Measurements from ENCODE around the gene RBM34.
A peak's percentile ranks its signal among the peaks of the same experiment; 100 is the strongest.
"Not testable (repeated sequence)": the region's sequence is repeated elsewhere in the genome, so short reads cannot be mapped to it uniquely, and the experiment has no call there.

Gene RBM34, protein sequence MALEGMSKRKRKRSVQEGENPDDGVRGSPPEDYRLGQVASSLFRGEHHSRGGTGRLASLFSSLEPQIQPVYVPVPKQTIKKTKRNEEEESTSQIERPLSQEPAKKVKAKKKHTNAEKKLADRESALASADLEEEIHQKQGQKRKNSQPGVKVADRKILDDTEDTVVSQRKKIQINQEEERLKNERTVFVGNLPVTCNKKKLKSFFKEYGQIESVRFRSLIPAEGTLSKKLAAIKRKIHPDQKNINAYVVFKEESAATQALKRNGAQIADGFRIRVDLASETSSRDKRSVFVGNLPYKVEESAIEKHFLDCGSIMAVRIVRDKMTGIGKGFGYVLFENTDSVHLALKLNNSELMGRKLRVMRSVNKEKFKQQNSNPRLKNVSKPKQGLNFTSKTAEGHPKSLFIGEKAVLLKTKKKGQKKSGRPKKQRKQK

DNA sequence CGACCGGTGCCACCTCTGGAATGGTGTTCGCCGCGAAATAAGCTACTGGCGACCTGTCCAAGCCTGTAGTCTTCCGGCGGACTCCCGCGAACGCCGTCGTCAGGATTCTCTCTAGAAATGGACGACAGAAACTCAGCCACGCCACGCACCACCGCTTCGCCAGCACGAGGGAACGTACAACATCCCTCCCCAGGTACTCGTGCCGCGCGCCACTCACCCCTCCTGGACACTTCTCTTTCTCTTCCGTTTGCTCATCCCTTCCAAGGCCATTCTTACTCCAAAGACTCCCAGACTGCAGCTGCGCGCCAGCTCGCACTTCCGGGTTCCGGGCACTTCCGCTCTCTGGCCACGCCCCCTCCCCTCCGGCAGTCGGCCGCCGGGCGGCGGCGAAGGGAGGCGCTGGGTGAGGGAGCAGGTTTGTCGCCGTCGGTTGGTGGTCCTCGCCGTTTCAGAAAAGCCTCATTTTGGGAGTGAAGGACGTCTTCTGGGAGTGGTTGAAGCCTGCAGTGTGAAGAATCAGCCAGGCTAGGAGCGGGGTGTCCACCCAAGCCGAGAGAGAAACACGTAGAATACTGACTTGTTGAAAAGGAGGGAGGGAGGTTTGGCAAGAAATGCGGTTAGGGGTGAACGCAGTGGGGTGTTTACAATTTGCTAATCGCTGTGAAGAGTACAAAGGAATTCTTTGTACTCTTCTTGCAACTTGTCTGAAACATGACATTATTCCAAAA, at the start of gene RBM34:
Gene RBM34, minus strand, starts transcription at position 294 of the 728 bp plus-strand sequence. Its CDS starts 24 bp downstream, at position 270.
- peak; percentile 94 for DNase-seq
- in situ Hi-C loops (cut with HindIII; ENCODE audit: low pct_ligation_motif_present, low pct_unique_long_range_greater_than_20kb, low sequenced_read_pairs), result no loop called here

DNA sequence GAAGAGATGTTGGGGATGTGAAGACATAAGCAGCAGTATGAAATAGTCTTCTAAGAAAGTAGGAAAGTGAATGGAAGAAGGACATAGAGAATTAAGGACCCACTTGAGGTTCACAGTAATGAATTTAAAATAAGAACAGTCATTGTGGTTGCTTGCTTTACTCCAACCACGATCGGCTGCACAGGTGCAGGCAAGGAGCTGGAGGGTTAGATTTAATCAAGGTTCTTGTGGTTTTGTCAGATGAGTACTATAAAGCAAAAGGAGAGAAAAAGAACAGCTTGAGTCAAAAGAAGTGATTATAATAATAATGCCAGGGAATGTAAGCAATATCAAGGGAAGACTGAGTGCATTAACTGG, 46.1 kb upstream of the RBM34 start:
- in situ Hi-C loops (cut with HindIII; ENCODE audit: low pct_ligation_motif_present, low pct_unique_long_range_greater_than_20kb, low sequenced_read_pairs), result no loop called here
- no peak for DNase-seq

DNA sequence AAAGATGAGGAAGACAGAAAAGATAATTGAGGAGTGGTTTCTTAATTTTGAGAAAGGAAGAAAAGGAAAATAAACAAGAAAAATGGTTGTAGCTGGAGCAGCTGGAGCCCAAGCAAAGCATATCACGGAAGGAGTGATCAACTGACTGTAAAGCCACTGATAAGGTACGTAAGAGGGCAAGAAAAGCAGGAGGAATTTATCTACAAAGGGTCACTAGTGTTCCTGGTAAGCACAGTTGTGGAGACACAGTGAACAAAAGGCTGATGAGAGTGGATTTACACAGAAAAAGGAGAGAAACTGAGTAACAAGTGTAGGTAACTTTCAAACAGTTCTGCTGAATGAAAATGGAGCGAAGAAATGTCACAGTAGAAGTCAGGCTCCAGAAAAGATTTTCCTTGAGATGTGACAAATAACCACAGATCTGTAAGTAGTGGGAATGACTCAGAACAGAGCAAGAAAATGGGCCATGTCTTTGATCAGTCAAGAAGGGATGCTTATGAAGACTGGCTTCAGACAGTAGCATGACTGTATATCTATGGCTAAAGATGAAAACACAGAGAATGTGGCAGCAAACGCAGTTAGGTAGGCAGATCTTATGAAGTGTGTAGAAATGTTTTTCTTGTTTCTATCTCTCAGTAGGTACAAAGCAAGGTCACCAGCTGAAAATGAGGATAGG, 45.6 kb upstream of the RBM34 start:
- peak; percentile 13 for DNase-seq
- in situ Hi-C loops (cut with HindIII; ENCODE audit: low pct_ligation_motif_present, low pct_unique_long_range_greater_than_20kb, low sequenced_read_pairs), result no loop called here

DNA sequence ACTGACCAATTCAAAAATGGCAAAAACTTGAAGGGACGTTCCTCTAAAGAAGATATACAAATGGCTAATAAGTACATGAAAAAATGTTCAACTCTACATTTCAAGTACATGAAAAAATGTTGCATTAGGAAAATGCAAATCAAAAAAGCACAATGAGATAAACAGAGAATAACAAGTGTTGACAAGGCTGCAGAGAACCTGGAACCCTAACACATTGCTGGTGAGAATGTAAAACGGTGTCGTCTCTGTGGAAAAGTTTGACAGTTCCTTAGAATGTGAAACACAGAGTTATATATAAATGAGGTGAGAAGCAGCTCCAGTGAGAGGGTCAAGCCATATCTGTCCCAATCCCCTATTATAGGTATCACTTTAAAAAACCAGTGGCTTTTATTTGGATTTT, 44.6 kb upstream of the RBM34 start:
- in situ Hi-C loops (cut with HindIII; ENCODE audit: low pct_ligation_motif_present, low pct_unique_long_range_greater_than_20kb, low sequenced_read_pairs), result no loop called here
- no peak for DNase-seq

DNA sequence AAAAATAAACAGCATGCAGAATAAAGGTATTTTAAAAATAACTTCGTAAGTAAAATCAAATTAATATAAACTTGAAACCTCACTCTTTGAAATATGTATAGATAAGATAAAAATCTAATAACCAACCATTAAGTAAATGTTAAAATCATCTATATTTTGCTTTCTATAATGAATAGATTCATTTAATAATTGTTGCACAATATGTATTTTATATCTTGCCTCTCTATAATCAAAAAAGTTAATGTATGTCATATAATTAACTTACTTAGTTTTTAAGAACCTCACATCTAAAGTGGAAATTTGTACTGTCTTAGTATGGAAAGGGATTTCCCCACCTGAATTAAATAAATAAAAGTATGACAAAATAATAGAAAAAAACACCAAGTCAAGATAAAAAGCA, 42.4 kb upstream of the RBM34 start:
- no peak for DNase-seq
- in situ Hi-C loops (cut with HindIII; ENCODE audit: low pct_ligation_motif_present, low pct_unique_long_range_greater_than_20kb, low sequenced_read_pairs), result no loop called here

DNA sequence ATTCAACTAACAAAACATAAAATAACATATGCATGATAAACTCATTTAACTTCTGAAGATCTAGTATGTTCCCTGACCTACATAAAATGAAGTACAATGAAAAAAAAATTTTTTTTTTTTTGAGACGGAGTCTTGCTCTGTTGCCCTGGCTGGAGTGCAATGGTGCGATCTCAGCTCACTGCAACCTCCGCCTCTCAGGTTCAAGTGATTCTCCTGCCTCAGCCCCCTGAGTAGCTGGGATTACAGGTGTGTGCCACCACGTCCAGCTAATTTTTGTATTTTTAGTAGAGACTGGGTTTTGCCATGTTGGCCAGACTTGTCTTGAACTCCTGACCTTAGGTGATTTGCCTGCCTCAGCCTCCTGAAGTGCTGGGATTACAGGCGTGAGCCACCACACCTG, 41.4 kb upstream of the RBM34 start:
- in situ Hi-C loops (cut with HindIII; ENCODE audit: low pct_ligation_motif_present, low pct_unique_long_range_greater_than_20kb, low sequenced_read_pairs); DNase-seq: not testable (repeated sequence)

DNA sequence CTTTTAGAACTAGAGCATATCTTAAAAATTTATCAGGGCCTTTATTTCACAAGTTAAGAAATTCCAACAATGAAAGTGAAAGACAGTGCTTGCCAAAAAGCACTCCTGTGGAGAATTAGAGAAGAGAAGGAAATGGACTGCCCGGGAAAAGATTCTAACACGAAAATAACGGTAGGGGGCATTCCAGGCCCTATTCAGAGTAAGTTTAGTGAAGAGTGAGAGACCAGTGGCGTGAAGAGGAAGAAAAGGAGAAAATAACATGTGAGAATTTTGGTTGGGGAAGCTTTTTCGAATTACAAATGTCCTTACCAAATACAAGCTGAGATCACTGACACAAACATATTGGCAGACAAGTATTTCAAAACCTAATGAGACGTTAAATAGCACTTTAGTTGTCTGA, 38.4 kb upstream of the RBM34 start:
- DNase-seq, result no peak
- in situ Hi-C loops (cut with HindIII; ENCODE audit: low pct_ligation_motif_present, low pct_unique_long_range_greater_than_20kb, low sequenced_read_pairs), result no loop called here

DNA sequence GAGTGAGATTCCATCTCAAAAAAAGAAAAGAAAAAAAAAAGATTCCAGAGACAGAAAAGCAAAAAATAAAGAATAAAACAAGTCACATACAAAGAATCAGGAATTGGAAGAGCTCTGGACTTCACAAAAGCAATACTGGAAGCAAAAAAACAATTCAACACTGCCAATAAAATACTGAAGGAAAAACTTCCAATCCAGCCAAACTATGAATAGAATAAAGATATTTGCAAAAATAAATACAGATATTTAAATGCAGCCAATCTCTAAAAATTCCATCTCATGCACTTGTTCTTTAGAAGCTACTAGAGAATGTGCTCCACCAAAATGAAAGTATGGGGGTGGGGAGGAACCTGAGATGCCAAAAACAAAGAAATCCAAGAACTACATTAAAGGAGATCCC, 29.4 kb upstream of the RBM34 start:
- in situ Hi-C loops (cut with HindIII; ENCODE audit: low pct_ligation_motif_present, low pct_unique_long_range_greater_than_20kb, low sequenced_read_pairs), result no loop called here
- no peak for DNase-seq

DNA sequence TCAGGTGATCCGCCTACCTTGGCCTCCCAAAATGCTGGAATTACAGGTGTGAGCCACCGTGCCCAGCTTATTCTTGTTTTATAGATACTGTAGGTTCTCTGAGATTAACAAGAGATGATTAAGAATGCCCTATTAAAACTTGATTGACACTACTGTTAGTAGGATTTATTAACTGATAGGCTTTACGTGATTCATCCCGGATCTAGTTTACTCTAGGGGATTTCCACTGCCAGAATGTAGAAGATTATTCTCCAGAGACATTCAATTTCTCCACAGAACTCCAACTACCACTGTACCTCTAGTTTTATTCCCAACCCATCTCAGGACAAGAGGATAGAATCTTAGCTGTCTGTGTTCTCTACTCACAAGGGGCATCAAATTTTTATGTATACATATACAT, 26.3 kb upstream of the RBM34 start:
- in situ Hi-C loops (cut with HindIII; ENCODE audit: low pct_ligation_motif_present, low pct_unique_long_range_greater_than_20kb, low sequenced_read_pairs), result no loop called here
- DNase-seq, result no peak

DNA sequence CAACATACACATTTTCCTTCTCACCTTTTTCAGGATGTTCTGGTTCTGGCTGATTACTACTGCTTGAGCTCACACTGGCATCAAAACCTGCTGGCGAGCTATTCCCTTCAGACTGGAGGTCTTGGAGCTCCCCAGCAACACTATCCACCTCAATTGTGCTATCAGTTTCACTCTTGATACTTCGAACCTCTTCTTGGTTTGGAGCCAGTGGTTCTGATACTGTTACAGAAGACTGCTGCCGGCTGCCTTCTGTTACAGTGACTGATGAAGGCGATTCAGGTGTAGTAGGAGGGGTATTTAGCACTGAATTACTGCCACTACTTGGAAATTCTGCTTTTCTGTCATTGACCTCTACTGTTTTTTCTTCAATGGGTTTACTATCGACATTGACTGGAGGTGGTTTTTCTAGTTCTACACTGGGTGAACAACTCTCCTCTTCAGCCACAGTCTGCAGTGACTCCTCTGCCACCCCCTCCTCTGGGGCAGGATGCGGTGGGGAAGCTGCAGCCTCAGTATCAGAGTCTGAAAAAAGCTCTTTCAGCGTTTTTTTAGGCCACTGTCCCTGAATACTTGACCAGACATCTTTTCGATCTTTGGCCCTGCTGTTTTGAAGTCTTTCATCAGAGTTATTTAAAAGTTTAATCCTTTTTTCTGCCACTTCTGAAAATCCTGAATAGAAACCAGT, 20.7 kb upstream of the RBM34 start:
- in situ Hi-C loops (cut with HindIII; ENCODE audit: low pct_ligation_motif_present, low pct_unique_long_range_greater_than_20kb, low sequenced_read_pairs), result no loop called here
- DNase-seq, result no peak

DNA sequence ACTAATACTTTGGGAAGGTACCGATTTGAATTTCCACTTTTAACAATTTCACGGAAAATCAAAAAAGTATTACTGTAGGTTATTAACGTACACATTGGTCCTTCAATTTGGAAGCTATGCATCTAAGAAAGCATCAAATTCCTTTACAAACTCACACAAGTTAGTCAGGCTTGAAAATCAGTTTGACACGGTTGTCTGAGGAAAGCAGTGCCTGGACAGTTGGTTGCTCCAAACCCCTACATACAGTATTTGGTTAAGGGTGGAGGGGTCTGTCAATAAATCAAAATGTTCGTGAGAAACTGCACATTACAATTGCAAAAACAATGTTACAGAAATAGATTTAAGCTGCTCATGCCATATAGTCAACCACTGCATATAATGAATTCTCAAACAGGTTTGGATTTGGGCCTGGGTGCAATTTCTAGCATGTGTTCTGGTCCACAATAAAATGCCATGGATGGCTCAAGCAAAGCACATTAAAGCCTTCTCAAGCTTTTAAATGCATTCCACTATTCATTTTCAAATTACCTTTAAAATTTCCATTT, 19.9 kb upstream of the RBM34 start:
- DNase-seq, result no peak
- in situ Hi-C loops (cut with HindIII; ENCODE audit: low pct_ligation_motif_present, low pct_unique_long_range_greater_than_20kb, low sequenced_read_pairs), result no loop called here

DNA sequence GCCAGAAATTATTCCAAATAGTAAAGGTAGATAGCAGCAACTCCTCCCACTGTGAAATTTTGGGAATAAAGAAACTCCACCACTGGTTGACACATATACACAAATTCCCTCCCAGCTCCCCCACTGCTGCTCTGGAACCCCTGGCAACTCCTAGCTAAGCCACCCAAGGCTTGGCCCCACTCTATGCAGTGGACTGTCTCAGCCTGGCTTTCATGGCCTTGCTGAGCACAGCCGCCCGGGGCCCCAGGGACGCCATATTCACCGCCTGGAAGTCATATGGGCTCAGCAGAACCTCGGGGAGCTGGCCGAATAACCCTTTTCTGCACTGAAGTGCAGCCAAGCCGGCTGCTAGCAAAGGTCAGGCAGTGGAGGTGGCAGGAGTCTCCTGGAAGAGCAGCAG, 15.4 kb upstream of the RBM34 start:
- in situ Hi-C loops (cut with HindIII; ENCODE audit: low pct_ligation_motif_present, low pct_unique_long_range_greater_than_20kb, low sequenced_read_pairs), result no loop called here
- no peak for DNase-seq

DNA sequence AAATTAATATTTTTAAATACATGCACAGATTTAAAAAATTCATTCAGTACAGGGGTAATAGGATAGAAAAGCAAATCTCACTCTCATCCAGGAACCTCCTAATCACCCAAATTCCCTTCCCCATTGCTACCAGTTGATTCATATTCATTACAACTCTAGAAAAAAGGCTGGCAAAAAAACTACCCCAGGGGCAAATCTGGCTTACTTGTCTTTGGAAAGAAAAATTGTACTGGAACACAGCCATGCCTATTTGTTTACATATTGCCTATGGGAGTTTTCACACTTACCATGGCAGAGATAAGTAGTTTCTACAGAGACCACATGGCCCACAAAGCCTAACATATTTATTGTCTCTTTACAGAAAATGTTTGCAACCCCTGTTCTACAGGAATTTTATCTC, 8.9 kb upstream of the RBM34 start:
- in situ Hi-C loops (cut with HindIII; ENCODE audit: low pct_ligation_motif_present, low pct_unique_long_range_greater_than_20kb, low sequenced_read_pairs), result no loop called here
- DNase-seq, result no peak

DNA sequence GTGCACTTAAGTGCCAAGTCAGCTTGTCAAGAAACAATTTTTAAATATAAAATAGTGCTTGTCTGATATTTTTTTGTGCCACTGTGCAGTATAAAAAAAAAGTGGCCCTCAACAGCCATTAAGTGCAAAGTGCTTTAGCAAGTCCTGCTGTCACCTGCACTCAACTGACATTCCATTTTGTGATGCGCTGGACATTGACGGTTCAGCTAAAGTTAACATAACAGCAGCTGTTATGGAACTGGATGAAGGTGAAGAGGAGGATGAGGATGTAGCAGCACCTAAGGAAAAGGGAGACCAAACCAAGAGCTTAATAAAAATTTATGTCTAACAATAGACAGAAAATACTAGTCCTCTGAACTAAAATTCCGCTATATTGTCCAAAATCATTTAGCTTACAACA, 7.3 kb upstream of the RBM34 start:
- no peak for DNase-seq
- in situ Hi-C loops (cut with HindIII; ENCODE audit: low pct_ligation_motif_present, low pct_unique_long_range_greater_than_20kb, low sequenced_read_pairs), result no loop called here

DNA sequence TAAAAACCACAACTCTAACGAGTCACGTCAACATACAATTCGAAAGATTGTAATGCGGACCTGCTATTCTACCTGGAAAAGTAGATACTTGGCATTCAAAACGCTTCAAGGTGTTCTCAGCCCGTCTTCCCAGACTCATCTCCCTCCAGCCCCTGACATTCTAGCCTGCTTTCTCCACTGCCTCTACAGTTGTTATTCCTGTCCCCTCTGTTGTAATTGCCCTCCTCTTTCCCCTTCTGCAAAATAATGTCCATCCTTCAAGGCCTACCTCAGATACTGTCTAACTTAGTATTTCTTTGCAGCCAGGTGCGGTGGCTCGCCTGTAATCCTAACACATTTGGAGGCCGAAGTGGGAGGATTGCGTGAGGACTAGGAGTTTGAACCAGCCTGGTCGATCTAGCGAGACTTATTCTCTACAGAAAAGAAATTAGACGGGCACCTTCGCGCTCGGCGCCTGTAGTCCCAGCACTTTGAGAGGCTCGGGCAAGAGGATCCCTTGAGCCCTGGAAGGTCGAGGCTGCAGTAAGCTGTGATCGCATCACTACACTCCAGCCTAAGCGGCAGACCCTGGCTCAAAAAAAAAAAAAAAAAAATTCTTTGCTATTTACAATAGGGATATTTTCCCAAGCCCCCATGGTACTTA, 756 bp upstream of the RBM34 start:
- in situ Hi-C loops (cut with HindIII; ENCODE audit: low pct_ligation_motif_present, low pct_unique_long_range_greater_than_20kb, low sequenced_read_pairs), result no loop called here
- DNase-seq, result no peak

DNA sequence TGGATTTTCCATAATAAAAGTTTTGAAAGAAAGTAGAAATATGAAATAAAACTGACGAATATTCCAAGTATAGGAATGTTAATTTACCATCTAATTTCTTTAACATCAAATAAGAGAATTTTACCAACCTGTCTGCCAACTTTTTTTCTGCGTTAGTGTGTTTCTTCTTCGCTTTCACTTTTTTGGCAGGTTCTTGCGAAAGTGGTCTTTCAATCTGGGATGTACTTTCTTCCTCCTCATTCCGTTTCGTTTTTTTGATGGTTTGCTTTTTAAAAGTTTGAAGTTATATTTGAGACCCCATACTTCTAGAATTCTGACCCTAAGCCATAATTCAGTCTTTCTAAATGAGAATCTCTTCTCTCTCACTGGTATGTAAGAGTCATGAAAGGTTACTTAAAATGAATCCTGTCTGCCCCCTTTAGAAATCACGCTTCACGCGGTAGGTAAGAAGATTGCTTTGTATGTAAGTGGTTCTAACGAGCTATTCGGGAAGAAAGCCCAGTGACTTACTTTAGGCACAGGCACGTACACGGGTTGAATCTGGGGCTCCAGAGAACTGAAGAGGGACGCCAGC, 580 bp downstream of the RBM34 start:
- DNase-seq, result peak; percentile 71
- in situ Hi-C loops (cut with HindIII; ENCODE audit: low pct_ligation_motif_present, low pct_unique_long_range_greater_than_20kb, low sequenced_read_pairs), result no loop called here

DNA sequence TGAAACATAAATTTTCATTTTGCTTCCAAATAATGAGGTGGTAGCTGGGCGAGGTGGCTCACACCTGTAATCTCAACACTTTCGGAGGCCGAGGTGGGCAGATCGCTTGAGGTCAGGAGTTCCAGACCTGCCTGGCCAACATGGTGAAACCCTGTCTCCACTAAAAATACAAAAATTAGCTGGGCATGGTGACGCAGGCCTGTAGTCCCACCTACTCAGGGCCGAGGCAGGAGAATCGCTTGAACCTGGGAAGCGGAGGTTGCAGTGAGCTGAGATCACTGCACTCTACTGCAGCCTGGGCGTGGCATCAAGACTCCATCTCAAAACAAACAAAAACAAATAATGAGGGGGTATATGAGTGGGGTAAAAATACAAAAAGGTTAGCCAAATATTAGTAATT, 1.1 kb downstream of the RBM34 start:
- in situ Hi-C loops (cut with HindIII; ENCODE audit: low pct_ligation_motif_present, low pct_unique_long_range_greater_than_20kb, low sequenced_read_pairs); DNase-seq: not testable (repeated sequence)

DNA sequence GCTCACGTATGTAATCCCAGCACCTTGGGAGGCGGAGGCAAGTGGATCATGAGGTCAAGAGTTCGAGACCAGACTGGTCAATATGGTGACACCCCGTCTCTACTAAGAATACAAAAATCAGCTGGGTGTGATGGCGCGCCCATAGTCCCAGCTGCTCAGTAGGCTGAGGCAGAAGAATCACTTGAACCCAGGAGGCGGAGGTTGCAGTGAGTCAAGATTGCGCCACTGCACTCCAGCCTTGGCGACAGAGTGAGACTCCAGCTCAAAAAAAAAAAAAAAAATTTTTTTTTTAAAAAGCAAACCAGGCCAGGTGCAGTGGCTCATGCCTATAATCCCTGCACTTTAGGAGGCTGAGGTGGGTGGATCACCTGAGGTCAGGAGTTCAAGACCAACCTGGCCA, 1.8 kb downstream of the RBM34 start:
- in situ Hi-C loops (cut with HindIII; ENCODE audit: low pct_ligation_motif_present, low pct_unique_long_range_greater_than_20kb, low sequenced_read_pairs); DNase-seq: not testable (repeated sequence)
